GM19238 (cell line): ENCODE measurements around the gene KIF5A.

Experiments used
- DNase-seq: peaks from one replicate; pipeline ENCODE4 v3.0.0; 2011; ENCODE audit warnings: low spot score; ENCODE audit not compliant: insufficient read length

Gene KIF5A

GRCh38 chr12:57619434-57620244 is 69.8 kb downstream of the KIF5A start:
- no peak for DNase-seq

GRCh38 chr12:57620245-57620935 is 70.5 kb downstream of the KIF5A start:
- no peak for DNase-seq

- DNase-seq, result no peak
Measured at GRCh38 chr12:57620936-57621496, 71.2 kb downstream of the KIF5A start.

- DNase-seq, result peak; percentile 66
Measured at GRCh38 chr12:57621497-57622292, 71.9 kb downstream of the KIF5A start.

GRCh38 chr12:57622293-57623245 is 72.7 kb downstream of the KIF5A start:
- no peak for DNase-seq

GRCh38 chr12:57623385-57623784 is 73.5 kb downstream of the KIF5A start:
- no peak for DNase-seq

GRCh38 chr12:57623811-57624390 is 74.1 kb downstream of the KIF5A start:
- no peak for DNase-seq

- DNase-seq, result no peak
Measured at GRCh38 chr12:57624441-57625220, 74.8 kb downstream of the KIF5A start.

GRCh38 chr12:57625261-57626032 is 75.6 kb downstream of the KIF5A start:
- DNase-seq, result no peak

GRCh38 chr12:57626111-57626920 is 76.5 kb downstream of the KIF5A start:
- no peak for DNase-seq

GRCh38 chr12:57626921-57627445 is 77.1 kb downstream of the KIF5A start:
- no peak for DNase-seq

- no peak for DNase-seq
Measured at GRCh38 chr12:57627501-57628279, 77.8 kb downstream of the KIF5A start.

- no peak for DNase-seq
Measured at GRCh38 chr12:57628280-57629191, 78.7 kb downstream of the KIF5A start.

GRCh38 chr12:57629897-57630471 is 80.1 kb downstream of the KIF5A start:
- no peak for DNase-seq

GRCh38 chr12:57630891-57631433 is 81.1 kb downstream of the KIF5A start:
- DNase-seq, result no peak
